Endodermal cell (in vitro differentiated cells): ENCODE measurements around the gene HYCC2. TPM values are rescaled to one million over a fixed set of nuclear protein-coding genes. Genes with fewer than 3 reads are reported as not detected.
"Not testable (repeated sequence)": the region's sequence is repeated elsewhere in the genome, so short reads cannot be mapped to it uniquely, and the experiment has no call there.

Source experiments
- DNase-seq: peaks from one replicate; pipeline ENCODE4 v3.0.0-alpha.2; 2017
- H3K27ac ChIP-seq: 2 replicates; pipeline ENCODE4 v1.5.1; 2013; ENCODE audit warnings: mild to moderate bottlenecking, low read depth, low read length, moderate library complexity
- H3K27me3 ChIP-seq: 2 replicates; pipeline ENCODE4 v1.6.1; 2013; ENCODE audit warnings: mild to moderate bottlenecking, low read length, moderate library complexity; ENCODE audit not compliant: insufficient read depth, control insufficient read depth, poor library complexity, severe bottlenecking
- H3K36me3 ChIP-seq: 2 replicates; pipeline ENCODE4 v1.7.0; 2013; ENCODE audit warnings: mild to moderate bottlenecking, low read length, moderate library complexity; ENCODE audit not compliant: control insufficient read depth, insufficient read depth
- H3K4me1 ChIP-seq: one replicate; pipeline ENCODE4 v1.7.0; 2013; ENCODE audit warnings: low read length; ENCODE audit not compliant: control insufficient read depth, insufficient read depth
- H3K4me3 ChIP-seq: 2 replicates; pipeline ENCODE4 v1.5.1; 2013; ENCODE audit warnings: mild to moderate bottlenecking, low read length, moderate library complexity
- H3K9ac ChIP-seq: 2 replicates; pipeline ENCODE4 v1.6.1; 2013; ENCODE audit warnings: mild to moderate bottlenecking, low read length, moderate library complexity; ENCODE audit not compliant: poor library complexity, severe bottlenecking; ENCODE audit errors: extremely low read depth
- H3K9me3 ChIP-seq: 2 replicates; pipeline ENCODE4 v1.6.1; 2013; ENCODE audit warnings: mild to moderate bottlenecking, low read length, moderate library complexity; ENCODE audit not compliant: control insufficient read depth
- H3K27ac Mint-ChIP-seq: 2 replicates; pipeline ENCODE4 v1.8.0; 2020; ENCODE audit warnings: mixed read lengths
- H3K27me3 Mint-ChIP-seq: 2 replicates; pipeline ENCODE4 v1.8.0; 2021; ENCODE audit warnings: mild to moderate bottlenecking, mixed read lengths; ENCODE audit not compliant: insufficient read depth
- H3K36me3 Mint-ChIP-seq: 2 replicates; pipeline ENCODE4 v1.8.0; 2020; ENCODE audit warnings: low read depth, mixed read lengths
- H3K4me1 Mint-ChIP-seq: 2 replicates; pipeline ENCODE4 v1.8.0; 2020; ENCODE audit warnings: mixed read lengths
- H3K4me3 Mint-ChIP-seq: 2 replicates; pipeline ENCODE4 v1.8.0; 2020; ENCODE audit warnings: mild to moderate bottlenecking, moderate library complexity, mixed read lengths
- H3K9me3 Mint-ChIP-seq: 2 replicates; pipeline ENCODE4 v1.8.0; 2020; ENCODE audit warnings: mild to moderate bottlenecking, mixed read lengths
- WGBS, 2 experiments: methylation state at CpG; one replicate each; pipeline versions ENCODE4 v1.1.5 to v1.1.7; 2013; ENCODE audit warnings: missing lambda C conversion rate in 2 of 2, mixed read lengths in 1 of 2; ENCODE audit not compliant: insufficient coverage in 1 of 2, insufficient read length in 1 of 2; 5-methylcytosine and 5-hydroxymethylcytosine counted together
- total RNA-seq, 2 donors: library from RNA; stranded (reverse); fragmentation: NEBNext Ultra II Directional in 1 of 2; extraction: Animal tissue kit (Norgen Biotek cat#: 25700) in 1 of 2; gene quantifications; 2 replicates in 1 of 2; 3 replicates in 1 of 2; pipeline ENCODE4 v1.2.1, GENCODE V29; 2021
- TF ChIP-seq, protein P1 (sequence below): fragments of 200-600 bp; sonication (generic); conservative IDR thresholded peaks from 2 replicates; pipeline ENCODE4 v1.5.0; 2021; ENCODE audit warnings: antibody characterized with exemption, mild to moderate bottlenecking

HYCC2 gene
- total RNA-seq, 2 donors from 2014 or later: 18.8 to 47.6 TPM

GRCh38 chr2:201040867-201041628 lies 30.4 kb downstream of the HYCC2 start:
- 95 to 96% methylated on average over 3 to 4 of the region's 4 CpGs for WGBS, 2 experiments
- H3K9me3 Mint-ChIP-seq: peaks cover 38% of the 10 kb centered on the region

GRCh38 chr2:201038855-201039254 lies 32.6 kb downstream of the HYCC2 start:
- Mint-ChIP-seq H3K27me3 (no peaks in the 10 kb centered on the region), H3K9me3 (peaks cover 51% of the 10 kb centered on the region), H3K4me1 (no peaks in the 10 kb centered on the region), H3K36me3 (peaks cover 57% of the 10 kb centered on the region), H3K27ac (no peak overlapping the region), H3K4me3 (no peak overlapping the region)
- H3K27ac ChIP-seq: no peak overlapping the region
- DNase-seq: no peak
- no peak overlapping the region for H3K9ac ChIP-seq
- H3K4me1 ChIP-seq: no peaks in the 10 kb centered on the region
- H3K27me3 ChIP-seq: no peaks in the 10 kb centered on the region
- H3K4me3 ChIP-seq: no peak overlapping the region
- peaks cover 19% of the 10 kb centered on the region for H3K36me3 ChIP-seq
- peaks cover 11% of the 10 kb centered on the region for H3K9me3 ChIP-seq
- TF ChIP-seq, protein P1, sequence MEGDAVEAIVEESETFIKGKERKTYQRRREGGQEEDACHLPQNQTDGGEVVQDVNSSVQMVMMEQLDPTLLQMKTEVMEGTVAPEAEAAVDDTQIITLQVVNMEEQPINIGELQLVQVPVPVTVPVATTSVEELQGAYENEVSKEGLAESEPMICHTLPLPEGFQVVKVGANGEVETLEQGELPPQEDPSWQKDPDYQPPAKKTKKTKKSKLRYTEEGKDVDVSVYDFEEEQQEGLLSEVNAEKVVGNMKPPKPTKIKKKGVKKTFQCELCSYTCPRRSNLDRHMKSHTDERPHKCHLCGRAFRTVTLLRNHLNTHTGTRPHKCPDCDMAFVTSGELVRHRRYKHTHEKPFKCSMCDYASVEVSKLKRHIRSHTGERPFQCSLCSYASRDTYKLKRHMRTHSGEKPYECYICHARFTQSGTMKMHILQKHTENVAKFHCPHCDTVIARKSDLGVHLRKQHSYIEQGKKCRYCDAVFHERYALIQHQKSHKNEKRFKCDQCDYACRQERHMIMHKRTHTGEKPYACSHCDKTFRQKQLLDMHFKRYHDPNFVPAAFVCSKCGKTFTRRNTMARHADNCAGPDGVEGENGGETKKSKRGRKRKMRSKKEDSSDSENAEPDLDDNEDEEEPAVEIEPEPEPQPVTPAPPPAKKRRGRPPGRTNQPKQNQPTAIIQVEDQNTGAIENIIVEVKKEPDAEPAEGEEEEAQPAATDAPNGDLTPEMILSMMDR: no peak
- WGBS, 2 experiments: 86 to 100% methylated on average over 2 of the region's 2 CpGs

More at GRCh38 chr2:201040867-201041628, 30.4 kb downstream of the HYCC2 start:
- Histone ChIP-seq H3K9ac (no peak overlapping the region), H3K4me1 (no peaks in the 10 kb centered on the region), H3K4me3 (no peak overlapping the region), H3K27ac (no peak overlapping the region), H3K9me3 (peaks cover 23% of the 10 kb centered on the region), H3K27me3 (no peaks in the 10 kb centered on the region), H3K36me3 (peaks cover 33% of the 10 kb centered on the region)
- H3K4me1 Mint-ChIP-seq: no peaks in the 10 kb centered on the region
- H3K27me3 Mint-ChIP-seq: no peaks in the 10 kb centered on the region
- peaks cover 50% of the 10 kb centered on the region for H3K36me3 Mint-ChIP-seq
- H3K4me3 Mint-ChIP-seq: no peak overlapping the region
- H3K27ac Mint-ChIP-seq: no peak overlapping the region
- TF ChIP-seq, protein P1: no peak
- no peak for DNase-seq

DNA sequence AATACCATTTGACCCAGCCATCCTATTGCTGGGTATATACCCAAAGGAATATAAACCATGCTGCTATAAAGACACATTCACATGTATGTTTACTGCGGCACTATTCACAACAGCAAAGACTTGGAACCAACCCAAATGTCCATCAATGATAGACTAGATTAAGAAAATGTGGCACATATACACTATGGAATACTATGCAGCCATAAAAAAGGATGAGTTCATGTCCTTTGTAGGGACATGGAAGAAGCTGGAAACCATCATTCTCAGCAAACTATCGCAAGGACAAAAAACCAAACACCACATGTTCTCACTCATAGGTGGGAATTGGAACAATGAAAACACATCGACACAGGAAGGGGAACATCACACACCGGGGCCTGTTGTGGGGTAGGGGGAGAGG lies 33.1 kb downstream of the HYCC2 start:
- WGBS, 2 experiments: 100% methylated on average over 2 of the region's 4 CpGs; no CpG with 5 or more reads in 1 of the 2 experiments
- H3K36me3 Mint-ChIP-seq: peaks cover 54% of the 10 kb centered on the region
- H3K9ac ChIP-seq, H3K27ac Mint-ChIP-seq, H3K4me3 ChIP-seq, DNase-seq, H3K4me1 ChIP-seq, H3K4me1 Mint-ChIP-seq, H3K27me3 Mint-ChIP-seq, H3K4me3 Mint-ChIP-seq, H3K27ac ChIP-seq, H3K27me3 ChIP-seq: not testable (repeated sequence)
- peaks cover 12% of the 10 kb centered on the region for H3K9me3 ChIP-seq
- H3K9me3 Mint-ChIP-seq: peaks cover 51% of the 10 kb centered on the region
- H3K36me3 ChIP-seq: peaks cover 16% of the 10 kb centered on the region

GRCh38 chr2:201034355-201034754 lies 37.1 kb downstream of the HYCC2 start:
- not testable (repeated sequence) for H3K36me3 ChIP-seq, H3K4me3 Mint-ChIP-seq, H3K27ac Mint-ChIP-seq, H3K27me3 Mint-ChIP-seq, H3K27me3 ChIP-seq, H3K4me3 ChIP-seq, H3K27ac ChIP-seq, H3K9ac ChIP-seq, H3K4me1 ChIP-seq, H3K4me1 Mint-ChIP-seq, DNase-seq
- peaks cover 18% of the 10 kb centered on the region for H3K9me3 ChIP-seq
- H3K9me3 Mint-ChIP-seq: peaks cover 43% of the 10 kb centered on the region
- H3K36me3 Mint-ChIP-seq: peaks cover 42% of the 10 kb centered on the region
- 100% methylated on average over 1 of the region's 2 CpGs; no CpG with 5 or more reads in 1 of the 2 experiments for WGBS, 2 experiments
